Transverse colon (tissue), 4 donors: ENCODE results near the gene UNC5C. TPM values are rescaled to one million over a fixed set of nuclear protein-coding genes. Genes with fewer than 3 reads are reported as not detected.

Experiments used
- DNase-seq: peaks from one replicate; pipeline ENCODE4 v3.0.0-alpha.2; 2019
- H3K27ac ChIP-seq, 4 donors: fragments of 200-600 bp; sonication (generic); 2 replicates each; pipeline ENCODE4 v1.5.1; 2016 to 2018; ENCODE audit warnings: inconsistent platforms in 4 of 4
- H3K27me3 ChIP-seq: fragments of 200-600 bp; sonication (generic); 2 replicates; pipeline ENCODE4 v1.5.1; 2017; ENCODE audit warnings: inconsistent platforms
- H3K36me3 ChIP-seq, 4 donors: fragments of 200-600 bp; sonication (generic); 2 replicates each; pipeline ENCODE4 v1.5.1; 2017 to 2019; ENCODE audit warnings: inconsistent platforms in 4 of 4
- H3K4me1 ChIP-seq, 4 donors: fragments of 200-600 bp; sonication (generic); 2 replicates each; pipeline ENCODE4 v1.5.1; 2017 to 2020; ENCODE audit warnings: inconsistent platforms in 4 of 4
- H3K4me3 ChIP-seq, 4 donors: fragments of 200-600 bp; sonication (generic); 1 replicate in 1 of 4; 2 replicates in 3 of 4; pipeline versions ENCODE4 v1.5.1 to v1.6.1; 2017 to 2019; ENCODE audit warnings: inconsistent platforms in 4 of 4
- H3K9me3 ChIP-seq, 2 donors: fragments of 200-600 bp; sonication (generic); 2 replicates each; pipeline ENCODE4 v1.5.1; 2017 to 2019; ENCODE audit warnings: inconsistent platforms in 2 of 2
- CTCF ChIP-seq, 5 experiments: fragments of 200-600 bp in 3 of 5; fragments of 450-650 bp in 2 of 5; sonication (generic) in 3 of 5; IDR thresholded peaks; 1 replicate in 2 of 5; 2 replicates in 3 of 5; pipeline ENCODE4 v1.5.1; 2016 to 2017; ENCODE audit warnings: antibody characterized with exemption in 5 of 5, inconsistent platforms in 3 of 5, mild to moderate bottlenecking in 2 of 5, moderate library complexity in 1 of 5
- EP300 ChIP-seq: sonication (generic); formaldehyde crosslinking; IDR thresholded peaks from one replicate; pipeline ENCODE4 v1.6.1; 2017; ENCODE audit warnings: antibody characterized with exemption, low read depth
- POLR2A ChIP-seq: fragments of 450-650 bp; IDR thresholded peaks from one replicate; pipeline ENCODE4 v1.6.1; 2016; ENCODE audit warnings: antibody characterized with exemption, mild to moderate bottlenecking, moderate library complexity
- POLR2AphosphoS5 ChIP-seq, 3 donors: sonication (generic); formaldehyde crosslinking; IDR thresholded peaks; one replicate each; pipeline ENCODE4 v1.6.1; 2016; ENCODE audit warnings: antibody characterized with exemption in 3 of 3
- WGBS, 2 donors: methylation state at CpG; one replicate each; pipeline ENCODE4 v1.1.5; 2018; ENCODE audit warnings: low coverage in 1 of 2; 5-methylcytosine and 5-hydroxymethylcytosine counted together
- in situ Hi-C, 4 donors: fragments of 200-750 bp; cut with MboI; loops; one replicate each; pipeline versions ENCODE4 v1.15.0 to v1.15.1; 2017; ENCODE audit warnings: low sequenced_read_pairs in 3 of 4, low pct_ligation_motif_present in 1 of 4, low pct_unique_long_range_greater_than_20kb in 1 of 4
- intact Hi-C: fragments of 100-400 bp; cut with DNase I; formaldehyde crosslinking; loops from one replicate; pipeline ENCODE4 v1.15.1; 2023; ENCODE audit warnings: low total_unique reads
- total RNA-seq, 4 donors: library from RNA; depleted of rRNA; stranded (reverse); fragments of >200 nt; gene quantifications; one replicate each; pipeline ENCODE4 v1.1.0, GENCODE V29; 2016

Gene UNC5C
- total RNA-seq, 4 donors from 2014 or later, result 4.5 to 6.8 (median 4.8) TPM

GRCh38 chr4:95560774-95561173 is 12.0 kb upstream of the UNC5C start:
- Histone ChIP-seq H3K4me3 (no peak overlapping the region), H3K4me1 (no peaks in the 10 kb centered on the region), H3K27me3 (no peaks in the 10 kb centered on the region), H3K27ac (no peak overlapping the region), H3K36me3 (no peaks in the 10 kb centered on the region), H3K9me3 (no peaks in the 10 kb centered on the region)
- in situ Hi-C loops, result no loop called here
- intact Hi-C loops, result no loop called here
- no peak for DNase-seq
- TF ChIP-seq CTCF (IDR thresholded peaks at IDR 0.05) (no peak), POLR2A (no peak), EP300 (no peak), POLR2AphosphoS5 (IDR thresholded peaks at IDR 0.05) (no peak)
- WGBS, 2 donors, result 14 to 64% methylated on average over 1 of the region's 1 CpG

- Histone ChIP-seq H3K27me3 (no peaks in the 10 kb centered on the region), H3K4me1 (no peaks in the 10 kb centered on the region), H3K36me3 (no peaks in the 10 kb centered on the region), H3K27ac (no peak overlapping the region), H3K4me3 (no peak overlapping the region), H3K9me3 (no peaks in the 10 kb centered on the region)
- TF ChIP-seq CTCF (IDR thresholded peaks at IDR 0.05), result no peak
- TF ChIP-seq EP300, result no peak
- TF ChIP-seq POLR2AphosphoS5 (IDR thresholded peaks at IDR 0.05), result no peak
- no peak for TF ChIP-seq POLR2A
- intact Hi-C loops, result no loop called here
- in situ Hi-C loops, result no loop called here
- 66 to 72% methylated on average over 4 of the region's 4 CpGs for WGBS, 2 donors
- DNase-seq, result no peak
Measured at GRCh38 chr4:95556207-95556859, 7.6 kb upstream of the UNC5C start.

- in situ Hi-C loops, result no loop called here
- no peak overlapping the region for H3K27ac ChIP-seq
- intact Hi-C loops, result no loop called here
- H3K4me3 ChIP-seq, result no peak overlapping the region
- no peaks in the 10 kb centered on the region for H3K36me3 ChIP-seq
- DNase-seq, result no peak
- no peak for TF ChIP-seq POLR2AphosphoS5 (IDR thresholded peaks at IDR 0.05)
- TF ChIP-seq CTCF (IDR thresholded peaks at IDR 0.05), result no peak
- TF ChIP-seq EP300, result no peak
- no peak for TF ChIP-seq POLR2A
- peaks cover 0 to 6% (median 2%) of the 10 kb centered on the region in 4 donors for H3K4me1 ChIP-seq
- peaks cover 28% of the 10 kb centered on the region for H3K27me3 ChIP-seq
- no peaks in the 10 kb centered on the region for H3K9me3 ChIP-seq
- 59 to 65% methylated on average over 4 of the region's 4 CpGs for WGBS, 2 donors
Measured at GRCh38 chr4:95552942-95553550, 4.3 kb upstream of the UNC5C start.

DNA sequence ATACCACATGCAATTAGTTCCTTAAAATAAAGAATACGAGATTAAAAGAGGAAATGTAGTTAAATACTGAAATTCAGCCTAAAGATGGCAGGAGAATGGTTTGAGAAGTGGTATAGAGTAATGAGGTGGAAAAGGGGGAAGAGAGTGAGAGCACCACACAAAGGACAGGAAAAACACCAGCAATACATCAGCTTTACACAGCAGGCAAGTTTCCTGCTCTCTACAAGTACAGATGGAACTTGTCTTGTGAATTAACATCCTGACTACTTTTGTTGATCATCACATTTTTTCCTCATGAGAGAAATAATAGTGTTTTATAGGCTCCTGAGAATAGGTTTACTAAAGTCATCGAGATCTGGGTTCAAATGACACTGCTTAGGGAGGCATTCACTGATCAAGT is 2.9 kb upstream of the UNC5C start:
- H3K4me1 ChIP-seq, result peaks cover 0 to 6% (median 2%) of the 10 kb centered on the region in 4 donors
- DNase-seq, result no peak
- H3K27me3 ChIP-seq, result peaks cover 41% of the 10 kb centered on the region
- TF ChIP-seq CTCF (IDR thresholded peaks at IDR 0.05), result no peak
- no peak for TF ChIP-seq POLR2A
- no peak for TF ChIP-seq EP300
- no peak for TF ChIP-seq POLR2AphosphoS5 (IDR thresholded peaks at IDR 0.05)
- no peak overlapping the region for H3K4me3 ChIP-seq
- no peaks in the 10 kb centered on the region for H3K9me3 ChIP-seq
- in situ Hi-C loops, result no loop called here
- 47 to 53% methylated on average over 2 of the region's 2 CpGs for WGBS, 2 donors
- H3K36me3 ChIP-seq, result no peaks in the 10 kb centered on the region
- intact Hi-C loops, result no loop called here
- no peak overlapping the region for H3K27ac ChIP-seq
